H1 (cell line): ENCODE results near the gene TRPV2.

ENCODE experiments used
- CEBPB ChIP-seq: IDR thresholded peaks from 2 replicates; pipeline ENCODE4 v1.6.1; 2012; ENCODE audit warnings: low read depth, low read length
- CHD2 ChIP-seq: IDR thresholded peaks from 2 replicates; pipeline ENCODE4 v1.6.1; 2012; ENCODE audit warnings: low read length, improper control_type of control experiment
- EP300 ChIP-seq, 2 experiments: IDR thresholded peaks; 1 replicate in 1 of 2; 2 replicates in 1 of 2; pipeline ENCODE4 v1.6.1; 2011 to 2012; ENCODE audit warnings: low read depth in 2 of 2, low read length in 2 of 2, mild to moderate bottlenecking in 2 of 2, borderline replicate concordance in 1 of 2, inconsistent platforms in 1 of 2, moderate library complexity in 1 of 2
- EZH2 ChIP-seq: fragments of 200-600 bp; sonication (generic); IDR thresholded peaks from 2 replicates; pipeline ENCODE4 v1.7.1; 2012; ENCODE audit warnings: low read depth, mild to moderate bottlenecking, moderate library complexity, low read length, inconsistent platforms; ENCODE audit not compliant: severe bottlenecking
- FOSL1 ChIP-seq: IDR thresholded peaks from 2 replicates; pipeline ENCODE4 v1.6.1; 2011; ENCODE audit warnings: mild to moderate bottlenecking, low read depth, low read length, moderate library complexity; ENCODE audit not compliant: insufficient read depth
- HDAC2 ChIP-seq, 2 experiments: fragments of 300-600 bp in 1 of 2; sonication (generic) in 1 of 2; IDR thresholded peaks; 2 replicates each; pipeline ENCODE4 v1.6.1; 2011 to 2012; ENCODE audit warnings: low read depth in 2 of 2, low read length in 2 of 2, mild to moderate bottlenecking in 2 of 2, moderate library complexity in 2 of 2, borderline replicate concordance in 1 of 2, inconsistent platforms in 1 of 2
- NANOG ChIP-seq: IDR thresholded peaks from 2 replicates; pipeline ENCODE4 v1.6.1; 2011; ENCODE audit warnings: low read length, low read depth, mild to moderate bottlenecking, inconsistent platforms; ENCODE audit not compliant: insufficient read depth, poor library complexity, severe bottlenecking
- POLR2A ChIP-seq, 2 experiments: IDR thresholded peaks; 1 replicate in 1 of 2; 2 replicates in 1 of 2; pipeline ENCODE4 v1.6.1; 2011; ENCODE audit warnings: low read depth in 2 of 2, low read length in 2 of 2, mild to moderate bottlenecking in 2 of 2; ENCODE audit errors: control extremely low read depth in 1 of 2
- POLR2AphosphoS5 ChIP-seq: IDR thresholded peaks from 2 replicates; pipeline ENCODE4 v1.6.1; 2011; ENCODE audit warnings: low read depth, low read length
- TAF1 ChIP-seq: IDR thresholded peaks from 2 replicates; pipeline ENCODE4 v1.6.1; 2011; ENCODE audit warnings: mild to moderate bottlenecking, low read depth, low read length
- TF ChIP-seq, protein P1 (sequence below), 3 experiments: IDR thresholded peaks; 1 replicate in 2 of 3; 2 replicates in 1 of 3; pipeline versions ENCODE4 v1.5.1 to v1.6.1; 2011; ENCODE audit warnings: low read length in 3 of 3, mild to moderate bottlenecking in 3 of 3, inconsistent platforms in 2 of 3, low read depth in 1 of 3, moderate library complexity in 1 of 3; ENCODE audit not compliant: insufficient read depth in 1 of 3; ENCODE audit errors: control extremely low read depth in 1 of 3

DNA sequence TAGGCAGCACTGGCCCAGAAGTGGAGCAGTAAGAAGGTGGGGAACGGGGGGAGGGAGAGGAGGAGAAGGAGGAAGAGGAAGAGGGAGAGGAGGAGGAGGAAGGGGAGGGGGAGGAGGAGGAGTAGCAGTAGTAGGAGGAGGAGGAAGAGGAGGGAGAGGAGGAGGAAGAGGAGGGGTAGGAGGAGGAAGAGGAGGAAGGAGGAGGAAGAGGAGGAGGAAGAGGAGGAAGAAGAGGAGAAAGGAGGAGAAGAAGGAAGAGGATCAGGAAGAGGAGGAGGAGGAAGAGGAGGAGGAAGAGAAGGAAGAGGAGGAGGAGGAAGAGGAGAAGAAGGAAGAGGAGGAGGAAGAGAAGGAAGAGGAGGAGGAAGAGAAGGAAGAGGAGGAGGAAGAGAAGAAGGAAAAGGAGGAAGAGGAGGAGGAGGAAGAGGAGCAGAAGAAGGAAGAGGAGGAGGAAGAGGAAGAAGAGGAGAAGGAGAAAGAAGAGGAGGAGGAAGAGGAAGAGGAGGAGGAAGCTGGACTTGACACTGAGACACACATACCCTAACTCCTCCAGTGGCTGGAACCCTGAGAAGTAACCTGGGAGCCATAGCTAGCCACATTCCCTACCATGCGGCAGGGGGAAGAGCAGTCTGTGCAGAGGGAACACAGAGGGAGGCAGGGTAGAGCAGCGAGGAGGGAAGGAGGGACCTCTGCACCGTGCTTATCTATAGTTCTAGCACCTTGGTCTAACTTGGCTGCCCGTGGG, 40.8 kb downstream of the TRPV2 start:
- TF ChIP-seq POLR2A (IDR thresholded peaks at IDR 0.05; ENCODE audit: control extremely low read depth in 1 of 2, low read depth in 2 of 2, low read length in 2 of 2) (no peak), CEBPB (no peak), EZH2 (no peak), NANOG (no peak), EP300 (IDR thresholded peaks at IDR 0.05; ENCODE audit: borderline replicate concordance in 1 of 2, low read depth in 2 of 2, low read length in 2 of 2) (no peak), FOSL1 (no peak), POLR2AphosphoS5 (no peak), TAF1 (no peak), HDAC2 (IDR thresholded peaks at IDR 0.05; ENCODE audit: borderline replicate concordance in 1 of 2, low read depth in 2 of 2, low read length in 2 of 2) (no peak), CHD2 (no peak)
- TF ChIP-seq, protein P1, sequence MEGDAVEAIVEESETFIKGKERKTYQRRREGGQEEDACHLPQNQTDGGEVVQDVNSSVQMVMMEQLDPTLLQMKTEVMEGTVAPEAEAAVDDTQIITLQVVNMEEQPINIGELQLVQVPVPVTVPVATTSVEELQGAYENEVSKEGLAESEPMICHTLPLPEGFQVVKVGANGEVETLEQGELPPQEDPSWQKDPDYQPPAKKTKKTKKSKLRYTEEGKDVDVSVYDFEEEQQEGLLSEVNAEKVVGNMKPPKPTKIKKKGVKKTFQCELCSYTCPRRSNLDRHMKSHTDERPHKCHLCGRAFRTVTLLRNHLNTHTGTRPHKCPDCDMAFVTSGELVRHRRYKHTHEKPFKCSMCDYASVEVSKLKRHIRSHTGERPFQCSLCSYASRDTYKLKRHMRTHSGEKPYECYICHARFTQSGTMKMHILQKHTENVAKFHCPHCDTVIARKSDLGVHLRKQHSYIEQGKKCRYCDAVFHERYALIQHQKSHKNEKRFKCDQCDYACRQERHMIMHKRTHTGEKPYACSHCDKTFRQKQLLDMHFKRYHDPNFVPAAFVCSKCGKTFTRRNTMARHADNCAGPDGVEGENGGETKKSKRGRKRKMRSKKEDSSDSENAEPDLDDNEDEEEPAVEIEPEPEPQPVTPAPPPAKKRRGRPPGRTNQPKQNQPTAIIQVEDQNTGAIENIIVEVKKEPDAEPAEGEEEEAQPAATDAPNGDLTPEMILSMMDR (IDR thresholded peaks at IDR 0.05; ENCODE audit: control extremely low read depth in 1 of 3, insufficient read depth in 1 of 3, low read depth in 1 of 3, low read length in 3 of 3): no peak
